GM18508 (cell line): ENCODE measurements around the gene SERPINE3.

Experiments used
- ATAC-seq: cut with Tn5 transposase; IDR thresholded peaks from one replicate; pipeline ENCODE4 v1.9.1; 2021; ENCODE audit warnings: moderate number of reproducible peaks; ENCODE audit not compliant: insufficient read depth, unreplicated experiment

The SERPINE3 gene

DNA sequence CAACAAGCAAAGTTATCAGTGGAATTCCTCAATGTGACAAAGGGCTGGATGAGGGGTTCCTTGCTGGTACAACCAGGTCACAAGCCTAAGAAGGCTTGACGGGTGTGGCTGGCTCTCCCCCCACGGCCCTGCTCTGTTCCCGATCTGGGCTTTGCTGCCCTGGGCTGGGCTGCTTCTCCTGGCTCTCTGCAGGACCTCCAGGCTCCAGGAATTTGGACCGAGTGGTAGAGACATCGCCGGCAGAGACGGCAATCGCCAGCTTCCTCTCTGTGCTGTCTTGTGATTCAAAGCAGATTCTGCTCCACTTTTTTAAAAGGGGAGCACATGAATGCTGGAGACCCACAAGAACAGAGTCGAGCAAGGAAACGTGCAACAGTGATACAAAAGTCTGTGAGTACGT is at the start of gene SERPINE3:
TSS of gene SERPINE3 (plus strand) at position 338 of the 400 bp plus-strand sequence. CDS start 1,401 bp downstream, outside the sequence.
- ATAC-seq = no peak

DNA sequence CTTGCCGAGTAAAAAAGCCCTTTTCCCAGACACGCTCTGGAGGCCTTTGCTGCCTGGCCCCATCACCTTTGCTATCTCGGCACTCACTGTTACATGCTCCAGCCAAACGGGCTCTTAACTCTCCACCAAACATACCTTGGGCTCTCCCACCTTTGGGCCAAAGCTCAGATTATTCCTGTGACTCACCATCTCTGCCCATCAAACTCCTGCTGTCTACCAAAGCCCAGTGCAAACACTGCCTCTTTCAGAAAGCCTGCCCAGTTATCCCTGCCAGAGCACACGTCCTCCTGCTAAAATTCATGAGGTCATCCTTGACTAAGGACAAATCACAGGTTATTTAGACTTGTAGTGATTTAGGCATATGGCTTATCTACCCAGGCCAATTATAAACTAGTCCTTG is 48.1 kb upstream of the SERPINE3 start:
- ATAC-seq = no peak

DNA sequence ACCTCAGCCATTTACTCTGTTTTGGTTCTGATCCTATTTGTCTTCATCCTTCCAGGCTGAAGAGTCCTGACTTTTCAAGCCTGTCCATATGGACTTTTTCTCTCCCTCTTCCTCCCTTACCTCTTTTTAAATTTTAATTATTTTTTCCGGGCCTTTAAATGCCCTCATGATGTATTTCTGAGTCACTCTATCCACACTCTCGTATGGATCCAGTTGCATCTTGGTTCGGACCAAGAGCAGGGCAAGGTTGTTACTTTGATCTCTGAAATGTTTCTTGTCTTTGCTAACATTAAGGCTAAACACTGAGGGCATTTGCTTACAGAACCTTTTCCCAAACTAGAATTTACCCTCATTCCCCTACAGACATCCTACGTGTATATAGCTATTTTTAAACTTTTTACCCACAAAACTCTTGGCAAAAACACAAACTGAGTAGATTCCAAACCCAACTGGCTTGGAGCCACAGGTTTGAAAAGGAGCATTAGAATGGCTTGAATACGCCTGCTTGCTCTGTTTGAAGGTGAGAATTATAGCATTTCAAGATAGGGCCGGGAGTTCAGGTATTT is 47.4 kb upstream of the SERPINE3 start:
- ATAC-seq = no peak

DNA sequence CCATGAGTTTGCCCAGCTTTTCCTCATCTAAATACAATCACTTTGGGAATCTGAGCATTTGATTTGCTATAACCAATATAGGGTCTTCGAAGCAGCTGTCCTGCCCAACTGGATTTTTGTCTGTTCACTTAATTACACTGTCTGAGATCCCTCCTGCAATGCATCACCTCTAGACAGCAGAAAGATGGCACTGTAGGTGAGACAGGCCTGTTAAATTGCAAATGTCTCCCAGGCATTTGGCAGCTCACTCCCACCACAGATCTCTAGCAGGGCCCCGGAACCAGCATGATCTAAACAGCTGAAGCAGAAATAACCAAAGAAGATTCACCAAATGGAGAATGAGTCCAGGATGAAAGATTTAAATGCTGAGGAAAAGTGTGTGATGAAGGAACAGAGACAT is 41.9 kb upstream of the SERPINE3 start:
- no peak for ATAC-seq

DNA sequence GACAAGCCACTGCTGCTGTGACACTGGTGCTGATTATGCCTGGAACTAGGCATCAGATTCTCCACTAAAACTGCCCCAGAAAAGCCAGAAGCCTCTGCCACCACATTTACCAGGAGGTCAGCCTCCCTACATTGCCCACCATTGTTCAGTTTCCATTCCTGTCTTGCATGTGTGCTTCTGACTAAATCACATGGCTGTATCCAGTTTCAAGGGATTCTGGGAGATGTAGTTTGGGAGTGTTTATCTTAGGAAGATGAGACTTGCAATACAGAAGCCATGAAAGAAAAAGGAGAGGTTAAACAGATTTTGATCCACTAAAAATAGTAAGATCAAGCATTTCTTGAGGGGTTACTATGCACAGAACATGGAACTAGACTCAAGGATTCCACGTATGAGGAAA is 40.7 kb upstream of the SERPINE3 start:
- ATAC-seq = no peak

DNA sequence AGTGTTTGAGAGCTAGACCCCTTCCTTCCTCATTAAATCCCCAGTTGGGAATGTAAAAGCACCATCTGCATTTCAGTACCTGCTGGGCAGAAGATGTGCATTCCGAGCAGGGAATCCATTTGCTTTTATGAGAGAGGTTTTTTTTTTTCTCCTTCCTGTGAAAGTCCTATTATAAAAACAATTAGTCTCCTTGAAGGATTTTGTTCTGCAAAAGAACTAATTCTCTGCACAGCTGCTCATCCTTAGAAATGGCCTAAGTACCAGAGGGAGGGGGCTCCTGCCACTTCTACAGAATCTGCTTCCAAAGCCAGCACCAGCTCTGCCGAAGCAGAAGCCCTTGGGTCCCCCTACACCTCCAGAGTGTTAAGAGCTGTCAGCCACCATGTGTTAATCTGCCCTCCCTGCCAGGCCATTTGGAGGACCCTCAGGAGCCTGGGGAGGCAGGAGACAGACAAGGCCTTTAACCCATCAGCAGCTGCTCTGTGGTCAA is 36.4 kb upstream of the SERPINE3 start:
- no peak for ATAC-seq

DNA sequence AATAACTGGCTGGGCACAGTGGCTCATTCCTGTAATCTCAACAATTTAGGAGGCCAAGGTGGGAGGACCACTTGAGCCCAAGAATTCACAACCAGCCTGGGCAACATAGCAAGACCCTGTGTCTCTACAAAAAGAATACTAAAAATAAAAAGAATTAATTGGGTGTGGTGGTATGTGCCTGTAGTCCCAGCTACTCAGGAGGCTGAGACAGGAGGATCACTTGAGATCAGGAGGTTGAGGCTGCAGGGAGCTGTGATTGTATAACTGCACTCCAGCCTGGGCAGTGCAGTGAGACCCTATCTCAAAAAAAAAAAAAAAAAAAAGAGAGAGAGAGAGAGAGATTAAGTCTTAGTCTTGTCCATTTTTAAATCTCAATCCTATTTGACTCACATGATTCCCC is 35.6 kb upstream of the SERPINE3 start:
- ATAC-seq = no peak

DNA sequence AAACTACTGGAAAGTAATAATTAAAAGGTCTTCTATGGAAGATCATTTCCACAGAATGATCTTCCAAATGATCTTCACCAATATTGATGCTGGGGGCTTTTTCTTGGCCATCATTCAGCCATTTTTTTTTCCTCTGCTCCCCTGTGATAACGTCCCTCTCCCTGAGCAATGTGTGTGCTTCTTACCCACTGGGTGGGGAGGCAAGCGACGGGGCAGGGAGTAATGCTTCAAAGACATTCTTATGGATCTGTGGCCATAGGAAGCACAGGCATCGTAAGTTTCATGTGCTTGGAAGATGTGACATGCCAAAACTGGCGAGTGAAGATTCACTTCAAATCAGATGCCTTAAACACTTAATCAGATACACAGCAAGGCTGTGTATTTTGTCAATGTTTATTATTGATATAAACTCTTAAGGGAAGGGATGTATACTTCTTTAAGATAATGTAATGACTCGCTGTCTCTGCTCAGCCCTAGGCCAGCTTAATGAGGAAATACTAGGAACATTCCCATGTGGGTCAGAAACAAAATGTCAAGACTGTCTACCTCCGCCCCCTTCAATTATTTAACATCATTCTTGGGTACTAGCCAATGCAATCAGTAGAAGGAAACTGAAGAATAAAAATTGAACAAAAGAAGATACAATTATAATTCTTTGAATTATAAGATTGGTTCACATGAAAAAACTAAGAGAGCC is 34.1 kb upstream of the SERPINE3 start:
- no peak for ATAC-seq

DNA sequence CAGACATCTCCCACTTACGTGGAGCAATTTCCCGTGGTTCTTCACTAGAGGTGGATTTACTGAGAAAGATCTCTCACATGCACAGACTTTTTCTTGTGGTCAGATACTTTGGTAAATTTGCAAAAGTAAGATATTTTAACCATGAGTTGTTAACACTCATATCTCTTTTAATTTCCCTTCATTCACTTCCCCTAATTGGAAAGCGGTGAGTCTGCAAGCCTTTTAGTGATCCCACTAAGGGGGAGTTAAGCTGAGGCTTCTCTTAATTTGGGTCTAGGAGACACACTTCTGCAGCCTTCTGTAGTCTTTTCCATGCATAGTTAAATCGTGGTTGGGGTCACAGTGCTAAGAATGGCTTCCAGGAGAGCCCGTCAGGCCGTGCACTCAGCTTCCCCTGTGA is 30.7 kb upstream of the SERPINE3 start:
- no peak for ATAC-seq

DNA sequence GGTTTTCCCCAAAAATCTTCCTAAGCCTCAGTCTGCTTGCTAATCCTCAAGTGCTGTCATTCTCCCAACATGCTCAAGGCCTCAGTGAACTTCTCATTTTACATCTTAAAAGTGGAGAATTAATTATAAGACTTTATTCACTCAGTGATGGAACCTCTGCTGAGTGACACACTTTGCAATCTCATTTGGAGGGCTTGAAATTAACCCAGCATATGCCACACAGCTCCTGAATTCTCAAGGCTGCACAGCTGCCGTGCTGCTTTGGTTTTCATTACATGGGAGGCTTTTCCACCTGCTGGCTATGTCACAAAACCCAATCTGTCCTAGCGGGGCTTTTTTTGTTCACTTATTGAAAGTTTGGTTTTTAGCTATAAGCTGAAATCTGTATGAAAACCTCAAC is 28.3 kb upstream of the SERPINE3 start:
- ATAC-seq = no peak

DNA sequence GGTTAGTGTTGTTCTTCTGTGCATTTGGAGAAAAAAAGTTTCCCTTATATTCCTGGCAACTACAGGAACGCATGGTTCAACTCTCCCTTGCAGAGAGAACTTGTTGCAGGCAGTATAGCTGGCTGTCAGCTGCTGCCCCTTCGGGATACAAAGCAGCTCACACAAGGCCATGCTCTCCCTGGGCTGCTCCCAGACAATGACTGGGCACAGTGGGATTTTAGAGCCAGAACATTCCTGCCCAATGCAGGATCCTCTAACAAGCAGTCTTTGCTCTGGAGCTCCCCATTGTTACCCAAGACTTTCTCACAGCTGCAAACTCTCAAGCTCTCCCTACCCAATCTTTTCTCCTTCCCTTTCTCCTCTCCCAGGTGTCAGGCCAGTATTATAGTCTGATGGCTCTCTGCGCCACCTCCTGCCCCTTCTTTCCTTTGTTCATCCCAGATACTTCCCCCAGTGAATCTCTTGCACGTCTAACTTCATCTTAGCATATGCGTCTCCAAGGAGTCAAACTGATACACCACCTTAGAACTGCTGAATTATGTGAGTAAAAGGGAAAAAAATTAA is 27.5 kb upstream of the SERPINE3 start:
- no peak for ATAC-seq

DNA sequence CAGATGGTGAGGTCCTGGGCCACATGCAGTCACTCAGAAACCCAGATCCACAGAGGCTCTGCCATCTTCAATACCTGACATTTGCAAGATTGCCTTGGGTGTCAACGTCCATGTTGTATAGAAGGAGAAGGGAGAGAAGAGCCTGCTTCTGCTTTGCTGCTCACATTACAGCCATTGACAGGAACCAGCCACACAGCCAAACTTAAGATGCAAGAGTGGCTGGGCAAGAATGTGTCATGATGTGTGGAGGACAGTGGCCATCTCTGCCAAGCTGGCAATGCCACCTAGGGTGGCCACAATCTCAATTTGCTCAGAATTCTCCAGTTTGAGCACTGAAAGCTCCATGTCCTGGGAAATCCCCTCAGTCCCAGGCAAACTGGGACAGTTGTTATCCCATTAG is 25.9 kb upstream of the SERPINE3 start:
- no peak for ATAC-seq

DNA sequence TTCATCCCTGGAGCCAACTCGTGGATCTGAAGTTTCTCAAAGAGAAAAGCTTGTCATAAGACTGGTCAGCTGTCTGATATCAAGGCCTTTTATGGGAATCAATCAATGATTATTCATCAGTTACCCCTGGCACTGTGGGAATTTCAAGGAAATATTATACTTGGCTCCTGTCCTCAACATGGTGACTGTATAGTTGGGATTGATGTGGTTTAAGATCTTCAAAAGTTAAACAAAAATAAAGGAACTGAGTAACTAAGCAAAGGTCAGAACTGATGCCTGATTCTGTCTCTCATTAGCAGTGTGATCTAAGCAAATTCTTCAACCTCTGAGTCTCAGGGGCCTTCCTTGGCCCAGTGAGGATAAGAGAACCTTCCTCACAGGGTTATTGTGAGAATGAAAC is 22.2 kb upstream of the SERPINE3 start:
- no peak for ATAC-seq

DNA sequence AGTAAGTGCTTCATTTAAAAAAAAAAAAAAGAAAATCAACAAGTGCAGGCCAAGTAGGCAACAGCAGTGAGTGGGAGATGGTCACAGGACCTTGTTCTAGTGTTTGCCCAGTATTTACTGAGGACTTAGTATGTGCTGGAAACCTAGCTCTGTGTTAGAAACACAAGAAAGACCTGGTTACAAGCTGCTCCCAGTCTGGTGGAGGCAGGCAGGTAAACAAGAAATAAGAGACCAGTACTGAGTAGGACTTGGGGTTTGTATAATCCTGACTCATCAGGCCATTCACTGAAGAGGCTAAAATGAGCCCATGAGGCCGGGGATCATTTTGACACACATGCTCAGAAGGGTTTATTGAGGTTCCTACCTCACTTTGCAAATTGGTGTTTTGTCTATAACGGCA is 21.5 kb upstream of the SERPINE3 start:
- ATAC-seq = no peak

DNA sequence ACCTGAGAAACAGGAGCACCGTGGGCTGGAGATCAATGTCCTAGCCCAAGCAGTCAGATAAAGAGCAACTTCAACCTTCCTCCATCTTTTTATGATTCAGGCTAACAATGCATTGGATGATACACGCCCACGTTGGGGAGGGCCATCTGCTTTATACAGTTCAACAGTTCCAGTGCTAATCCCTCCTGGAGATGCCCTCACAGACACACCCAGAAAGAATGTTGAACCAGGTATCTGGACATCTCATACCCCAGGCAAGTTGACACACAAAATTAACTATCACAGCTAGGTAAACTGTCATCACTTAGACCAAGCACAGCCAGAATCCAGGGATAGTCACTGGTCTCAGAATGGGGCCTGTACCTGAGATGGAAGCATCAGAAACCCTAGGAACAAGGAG is 20.6 kb upstream of the SERPINE3 start:
- ATAC-seq = no peak

DNA sequence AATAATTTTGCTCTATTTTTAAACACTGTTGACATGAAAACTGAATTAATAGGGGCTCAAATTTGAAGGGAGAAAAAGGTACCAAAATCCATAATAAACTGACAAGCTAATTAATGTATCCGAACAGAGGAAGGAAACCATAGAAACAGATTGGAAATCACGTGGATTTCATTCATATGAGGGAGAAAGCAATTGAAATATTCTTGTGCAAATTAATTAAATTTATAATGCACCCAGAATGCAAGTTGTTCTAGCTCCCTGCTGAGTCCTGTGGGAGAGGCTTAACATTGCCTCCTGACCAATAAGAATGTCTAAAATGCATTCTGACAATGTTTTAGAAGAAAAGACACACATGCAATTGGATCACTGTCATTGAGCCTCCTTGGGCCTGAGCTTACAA is 17.7 kb upstream of the SERPINE3 start:
- no peak for ATAC-seq

DNA sequence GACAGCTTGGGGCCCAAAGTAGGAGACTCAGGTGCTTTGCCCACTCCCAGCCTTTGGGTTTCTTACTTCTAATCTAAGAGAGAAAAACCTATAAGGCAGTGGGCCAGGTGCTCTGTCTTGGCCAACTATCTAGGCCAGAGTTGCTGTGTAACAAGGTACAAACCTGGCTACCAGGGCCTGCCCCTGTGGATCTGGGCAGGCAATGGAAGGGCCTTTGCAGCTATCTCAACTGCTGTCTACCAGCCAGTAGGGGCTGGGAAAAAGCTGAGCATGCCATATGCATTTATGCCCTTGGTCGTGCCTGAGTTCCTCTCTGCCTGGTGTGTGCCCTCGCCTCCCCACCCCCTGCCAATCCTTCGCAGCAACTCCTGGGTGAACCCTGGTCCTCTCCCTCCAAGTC is 16.7 kb upstream of the SERPINE3 start:
- no peak for ATAC-seq

DNA sequence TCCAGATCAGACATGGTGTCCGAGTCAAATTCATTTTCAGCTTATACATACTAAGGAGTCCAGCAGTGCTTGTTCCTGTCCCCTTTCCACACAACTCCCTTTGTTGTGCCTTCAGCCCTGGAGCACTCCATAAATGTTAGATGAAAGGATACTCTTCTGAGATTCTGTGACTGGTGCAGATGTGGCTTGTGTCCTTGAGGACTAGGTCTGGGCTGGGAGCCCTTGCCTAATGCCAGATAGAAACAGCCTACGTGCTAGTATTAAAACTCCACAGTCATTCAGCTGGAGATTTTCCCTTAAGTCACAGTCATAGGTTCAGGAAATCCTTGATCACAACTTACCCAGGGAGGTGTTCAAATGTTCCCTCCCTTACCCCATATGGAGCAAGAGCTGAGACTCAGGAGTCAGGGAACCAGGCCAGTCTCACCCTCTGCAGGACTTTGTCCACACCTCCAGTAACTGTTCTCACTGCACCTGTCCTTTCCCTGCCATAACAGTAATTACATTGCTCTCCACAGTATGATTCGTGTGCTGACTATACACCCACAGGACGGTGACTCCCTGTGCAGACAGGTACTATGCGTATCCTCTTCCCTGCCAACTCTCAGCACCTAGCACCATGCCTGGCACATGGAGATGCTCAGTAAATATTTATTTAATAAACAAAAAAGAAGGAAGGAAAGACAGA is 15.5 kb upstream of the SERPINE3 start:
- no peak for ATAC-seq

DNA sequence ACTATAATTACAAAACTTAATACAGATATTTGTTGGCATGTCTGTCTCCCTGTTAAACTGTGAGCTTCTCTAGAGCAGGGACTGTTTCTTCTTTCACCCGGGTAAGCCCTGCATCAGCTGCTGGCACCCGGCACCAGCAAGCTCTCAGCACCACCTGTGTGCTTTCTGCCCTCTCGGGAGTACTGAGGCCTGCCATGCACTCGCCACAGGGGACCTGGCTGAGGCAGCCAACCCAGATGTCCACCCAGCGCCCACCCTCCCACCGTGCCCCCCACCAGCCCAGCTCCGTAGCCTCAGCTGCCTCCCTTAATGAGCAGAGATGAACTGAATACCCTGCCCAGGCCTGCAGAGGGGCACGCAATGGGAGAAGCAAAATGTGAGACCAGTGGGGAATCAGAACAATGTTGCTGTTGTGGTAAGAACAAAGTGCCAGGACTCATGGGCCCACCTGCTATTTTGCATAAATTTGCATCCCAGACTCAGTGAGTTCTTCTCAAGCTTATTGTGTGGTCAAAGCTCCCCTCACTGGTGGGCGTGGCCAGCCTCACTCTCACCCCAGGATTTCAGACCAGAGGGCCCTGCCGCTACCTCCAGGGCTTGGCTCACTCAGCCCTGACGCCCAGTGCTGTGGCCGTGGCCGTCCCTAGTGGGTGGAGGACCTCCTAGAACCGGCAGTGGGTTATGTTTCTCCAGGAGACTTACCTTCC is 14.6 kb upstream of the SERPINE3 start:
- ATAC-seq = no peak

DNA sequence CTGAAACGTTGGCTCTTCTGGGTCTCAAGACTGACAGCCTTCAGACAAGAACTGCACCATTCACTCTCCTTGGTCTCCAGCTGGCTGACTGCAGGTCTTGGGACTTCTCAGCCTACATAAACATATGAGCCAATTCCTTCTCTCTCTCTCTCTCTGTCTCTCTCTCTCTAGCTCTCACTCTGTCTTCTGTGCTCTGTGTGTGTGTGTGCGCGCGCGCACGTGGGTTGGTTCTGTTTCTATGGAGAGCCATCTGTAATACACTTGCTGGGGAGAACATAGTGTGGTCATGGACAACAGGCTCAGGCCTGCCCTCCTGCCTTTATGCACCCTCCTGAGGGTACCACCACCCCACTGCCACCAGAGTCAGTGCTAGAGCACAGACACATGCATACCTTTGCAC is 13.7 kb upstream of the SERPINE3 start:
- ATAC-seq = no peak

DNA sequence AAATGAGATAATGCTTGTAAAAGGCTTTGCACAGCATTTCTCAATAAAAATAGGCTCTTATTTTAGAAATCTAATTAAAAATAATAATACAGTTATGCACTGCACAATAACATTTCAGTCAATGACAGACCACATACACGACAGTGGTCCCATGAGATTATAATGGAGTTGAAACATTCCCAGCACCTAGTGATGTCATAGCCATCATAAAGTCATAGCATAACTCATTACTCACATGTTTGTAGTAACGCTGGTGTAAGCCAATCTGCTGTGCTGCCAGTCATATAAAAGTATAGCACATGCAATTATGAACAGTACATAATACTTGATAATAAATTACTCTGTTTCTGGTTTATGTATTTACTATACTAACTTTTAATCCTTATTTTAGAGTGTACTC is 12.7 kb upstream of the SERPINE3 start:
- ATAC-seq = no peak
